ENCODE data around the gene ADAMTS15. TPM values are rescaled to one million over a fixed set of nuclear protein-coding genes. Genes with fewer than 3 reads are reported as not detected.

ADAMTS15 gene
- total and polyA plus RNA-seq, 2 donors (not counting 1 experiment from before 2014, with no cell fraction given), result 18.2 to 24.9 TPM

- H4K20me1 ChIP-seq (ENCODE audit: control insufficient read depth, extremely low read depth, insufficient read depth, low read length), result no peaks in the 10 kb centered on the region
- peak; percentile 91 to 97 for DNase-seq (ENCODE audit: low read depth in 2 of 2)
- no peaks in the 10 kb centered on the region for H3K27me3 ChIP-seq (ENCODE audit: control insufficient read depth, insufficient read depth, low read length)
- peaks cover 26% of the 10 kb centered on the region for H3K4me1 ChIP-seq (ENCODE audit: control insufficient read depth, extremely low read depth, insufficient read depth, low read length)
- H3K36me3 ChIP-seq (ENCODE audit: control insufficient read depth, insufficient read depth, low read length), result peaks cover 22% of the 10 kb centered on the region
- peak overlapping the region; percentile 83 for H3K27ac ChIP-seq (ENCODE audit: insufficient read depth, low read length)
- H3K79me2 ChIP-seq (ENCODE audit: control insufficient read depth, insufficient read depth, low read length), result no peaks in the 10 kb centered on the region
- H3K9ac ChIP-seq (ENCODE audit: insufficient read depth, low read length), result peak overlapping the region; percentile 39
- peak overlapping the region; percentile 13 for H3K4me2 ChIP-seq (ENCODE audit: extremely low read depth, insufficient read depth, low read length)
- H3K9me3 ChIP-seq (ENCODE audit: control insufficient read depth, insufficient read depth, low read depth, low read length), result no peaks in the 10 kb centered on the region
- H2AFZ ChIP-seq (ENCODE audit: low read length), result no peak overlapping the region
- H3K4me3 ChIP-seq (replicated peaks in 1 of 4; ENCODE audit: control extremely low read depth in 1 of 4, insufficient read depth in 1 of 4, low read depth in 3 of 4, low read length in 4 of 4), result peak overlapping the region in 1 of 4 experiments; percentile 10
- TF ChIP-seq EZH2 (IDR thresholded peaks at IDR 0.05; ENCODE audit: low read length, missing control alignments), result no peak
- no peak for TF ChIP-seq CTCF (conservative IDR thresholded peaks at IDR 0.05 in 1 of 2, IDR thresholded peaks at IDR 0.05 in 1 of 2; ENCODE audit: low read depth in 1 of 2, low read length in 2 of 2)
These were observed 29.8 kb downstream of the ADAMTS15 start for GRCh38 chr11:130478204-130478701.

DNA sequence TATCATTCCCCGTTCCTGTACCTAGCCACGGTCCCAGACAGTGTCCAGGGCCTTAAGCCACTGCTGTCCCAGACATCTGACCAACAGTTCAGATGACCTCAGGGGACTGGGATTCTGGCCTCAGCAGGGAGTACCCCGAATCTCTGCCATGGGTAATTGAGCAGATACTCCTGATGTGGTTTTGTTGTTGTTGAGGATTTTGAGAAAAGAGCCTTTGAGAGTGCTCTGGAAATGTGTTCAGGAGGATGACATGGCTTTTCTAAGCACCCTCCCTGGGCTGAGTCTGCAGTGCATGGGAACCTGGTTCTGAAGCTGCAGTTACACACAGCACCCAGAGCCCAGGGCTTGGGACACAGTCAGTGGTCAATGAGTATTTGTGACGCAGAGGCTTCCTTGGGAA, 30.4 kb downstream of the ADAMTS15 start:
- H3K4me1 ChIP-seq (ENCODE audit: control insufficient read depth, extremely low read depth, insufficient read depth, low read length), result peaks cover 26% of the 10 kb centered on the region
- no peaks in the 10 kb centered on the region for H3K27me3 ChIP-seq (ENCODE audit: control insufficient read depth, insufficient read depth, low read length)
- TF ChIP-seq CTCF (conservative IDR thresholded peaks at IDR 0.05 in 1 of 2, IDR thresholded peaks at IDR 0.05 in 1 of 2; ENCODE audit: low read depth in 1 of 2, low read length in 2 of 2), result no peak
- no peak for TF ChIP-seq EZH2 (IDR thresholded peaks at IDR 0.05; ENCODE audit: low read length, missing control alignments)
- no peak overlapping the region for H3K4me2 ChIP-seq (ENCODE audit: extremely low read depth, insufficient read depth, low read length)
- H3K36me3 ChIP-seq (ENCODE audit: control insufficient read depth, insufficient read depth, low read length), result peaks cover 16% of the 10 kb centered on the region
- no peak overlapping the region for H3K4me3 ChIP-seq (replicated peaks in 1 of 4; ENCODE audit: control extremely low read depth in 1 of 4, insufficient read depth in 1 of 4, low read depth in 3 of 4, low read length in 4 of 4)
- DNase-seq (ENCODE audit: low read depth in 2 of 2), result peak in 1 of 2 donors; percentile 46
- no peak overlapping the region for H2AFZ ChIP-seq (ENCODE audit: low read length)
- H3K27ac ChIP-seq (ENCODE audit: insufficient read depth, low read length), result peak overlapping the region; percentile 83
- no peaks in the 10 kb centered on the region for H3K79me2 ChIP-seq (ENCODE audit: control insufficient read depth, insufficient read depth, low read length)
- H3K9ac ChIP-seq (ENCODE audit: insufficient read depth, low read length), result peak overlapping the region; percentile 39
- H4K20me1 ChIP-seq (ENCODE audit: control insufficient read depth, extremely low read depth, insufficient read depth, low read length), result no peaks in the 10 kb centered on the region
- H3K9me3 ChIP-seq (ENCODE audit: control insufficient read depth, insufficient read depth, low read depth, low read length), result no peaks in the 10 kb centered on the region

- Histone ChIP-seq H3K9ac (ENCODE audit: insufficient read depth, low read length) (no peak overlapping the region), H3K79me2 (ENCODE audit: control insufficient read depth, insufficient read depth, low read length) (no peaks in the 10 kb centered on the region), H3K9me3 (ENCODE audit: control insufficient read depth, insufficient read depth, low read depth, low read length) (no peaks in the 10 kb centered on the region), H3K4me3 (replicated peaks in 1 of 4; ENCODE audit: control extremely low read depth in 1 of 4, insufficient read depth in 1 of 4, low read depth in 3 of 4, low read length in 4 of 4) (no peak overlapping the region), H3K36me3 (ENCODE audit: control insufficient read depth, insufficient read depth, low read length) (peaks cover 5% of the 10 kb centered on the region), H3K27me3 (ENCODE audit: control insufficient read depth, insufficient read depth, low read length) (no peaks in the 10 kb centered on the region), H3K4me1 (ENCODE audit: control insufficient read depth, extremely low read depth, insufficient read depth, low read length) (peaks cover 26% of the 10 kb centered on the region), H3K27ac (ENCODE audit: insufficient read depth, low read length) (peak overlapping the region; percentile 17), H3K4me2 (ENCODE audit: extremely low read depth, insufficient read depth, low read length) (no peak overlapping the region), H4K20me1 (ENCODE audit: control insufficient read depth, extremely low read depth, insufficient read depth, low read length) (no peaks in the 10 kb centered on the region), H2AFZ (ENCODE audit: low read length) (no peak overlapping the region)
- TF ChIP-seq CTCF (conservative IDR thresholded peaks at IDR 0.05 in 1 of 2, IDR thresholded peaks at IDR 0.05 in 1 of 2; ENCODE audit: low read depth in 1 of 2, low read length in 2 of 2), result no peak
- no peak for TF ChIP-seq EZH2 (IDR thresholded peaks at IDR 0.05; ENCODE audit: low read length, missing control alignments)
- DNase-seq (ENCODE audit: low read depth in 2 of 2), result peak in 1 of 2 donors; percentile 92
These were observed 31.7 kb downstream of the ADAMTS15 start for GRCh38 chr11:130480186-130480585.
